Gastrocnemius medialis (tissue), 4 donors: ENCODE measurements around the gene DDX21. TPM values are rescaled to one million over a fixed set of nuclear protein-coding genes. Genes with fewer than 3 reads are reported as not detected.

Experiments used
- ATAC-seq, 2 donors: fragments of 150-250 bp; one replicate each; pipeline ENCODE4 v1.9.1; 2016
- DNase-seq, 2 donors: peaks; one replicate each; pipeline ENCODE4 v3.0.0-alpha.2; 2019
- H3K27ac ChIP-seq, 4 donors: fragments of 200-600 bp; sonication (generic); 1 replicate in 1 of 4; 2 replicates in 3 of 4; pipeline ENCODE4 v1.5.1; 2016 to 2018; ENCODE audit warnings: mild to moderate bottlenecking in 2 of 4, moderate library complexity in 1 of 4
- H3K27me3 ChIP-seq, 3 donors: fragments of 200-600 bp; sonication (generic) in 2 of 3; 1 replicate in 1 of 3; 2 replicates in 2 of 3; pipeline versions ENCODE4 v1.5.1 to v1.6.0; 2016 to 2019; ENCODE audit warnings: mild to moderate bottlenecking in 1 of 3, moderate library complexity in 1 of 3
- H3K36me3 ChIP-seq, 2 donors: fragments of 200-600 bp; sonication (generic) in 1 of 2; one replicate each; pipeline ENCODE4 v1.5.1; 2017 to 2018
- H3K4me1 ChIP-seq, 2 donors: fragments of 200-600 bp; sonication (generic) in 1 of 2; one replicate each; pipeline ENCODE4 v1.5.1; 2016 to 2017; ENCODE audit warnings: mild to moderate bottlenecking in 2 of 2
- H3K4me3 ChIP-seq, 4 donors: fragments of 200-600 bp; sonication (generic) in 3 of 4; 1 replicate in 1 of 4; 2 replicates in 3 of 4; pipeline ENCODE4 v1.5.1; 2016 to 2019; ENCODE audit warnings: mild to moderate bottlenecking in 2 of 4
- H3K9me3 ChIP-seq, 3 donors: fragments of 200-600 bp; sonication (generic) in 2 of 3; 1 replicate in 1 of 3; 2 replicates in 2 of 3; pipeline ENCODE4 v1.5.1; 2016 to 2019
- CTCF ChIP-seq, 5 experiments: fragments of 450-650 bp in 3 of 5; fragments of 200-600 bp in 2 of 5; sonication (generic) in 2 of 5; IDR thresholded peaks in 4 of 5; conservative IDR thresholded peaks in 1 of 5; 1 replicate in 4 of 5; 2 replicates in 1 of 5; pipeline ENCODE4 v1.5.1; 2016 to 2019; ENCODE audit warnings: antibody characterized with exemption in 5 of 5, mild to moderate bottlenecking in 3 of 5, moderate library complexity in 3 of 5
- POLR2A ChIP-seq, 2 donors: fragments of 450-650 bp; IDR thresholded peaks; one replicate each; pipeline ENCODE4 v1.6.1; 2017; ENCODE audit warnings: antibody characterized with exemption in 2 of 2, mild to moderate bottlenecking in 2 of 2, moderate library complexity in 2 of 2
- in situ Hi-C, 4 donors: fragments of 200-750 bp; cut with MboI; loops; one replicate each; pipeline versions ENCODE4 v1.15.0 to v1.8.0; 2017; ENCODE audit warnings: low sequenced_read_pairs in 4 of 4
- intact Hi-C: fragments of 100-400 bp; cut with DNase I; formaldehyde crosslinking; loops from one replicate; pipeline ENCODE4 v1.15.1; 2023; ENCODE audit warnings: low total_unique reads
- total RNA-seq, 4 donors: library from RNA; depleted of rRNA; stranded (reverse); fragments of >200 nt; gene quantifications; one replicate each; pipeline versions ENCODE4 v1.1.0 to v1.2.3, GENCODE V29; 2016

The DDX21 gene
- total RNA-seq, 4 donors from 2014 or later, result 44.4 to 66.8 (median 53.7) TPM

- Histone ChIP-seq H3K27ac (no peak overlapping the region), H3K4me1 (no peaks in the 10 kb centered on the region), H3K9me3 (no peaks in the 10 kb centered on the region), H3K36me3 (peaks cover 0 to 94% of the 10 kb centered on the region in 2 donors), H3K27me3 (no peaks in the 10 kb centered on the region), H3K4me3 (no peak overlapping the region)
- DNase-seq (no peak), ATAC-seq (no peak)
- peak in 1 of 5 experiments; percentile 20 for TF ChIP-seq CTCF (IDR thresholded peaks at IDR 0.05 in 4 of 5, conservative IDR thresholded peaks at IDR 0.05 in 1 of 5)
- no peak for TF ChIP-seq POLR2A (IDR thresholded peaks at IDR 0.05)
- intact Hi-C loops (no loop called here), in situ Hi-C loops (loop anchor here in 2 of 4 donors (10.0 to 25.0 kb wide), 3 partner anchors 204 to 431 kb away; partner anchors contain the start of genes SUPV3L1 (in 1 of the 2) and TACR2 (in 1 of the 2))
Measured at GRCh38 chr10:68981074-68981473, 25.1 kb downstream of the DDX21 start.

GRCh38 chr10:68982389-68982788 lies 26.4 kb downstream of the DDX21 start:
- no peaks in the 10 kb centered on the region for H3K27me3 ChIP-seq
- intact Hi-C loops (no loop called here), in situ Hi-C loops (loop anchor here in 2 of 4 donors (10.0 to 25.0 kb wide), 3 partner anchors 202 to 430 kb away; partner anchors contain the start of genes SUPV3L1 (in 1 of the 2) and TACR2 (in 1 of the 2))
- no peaks in the 10 kb centered on the region for H3K9me3 ChIP-seq
- H3K4me3 ChIP-seq, result no peak overlapping the region
- TF ChIP-seq POLR2A (IDR thresholded peaks at IDR 0.05) (no peak), CTCF (IDR thresholded peaks at IDR 0.05 in 4 of 5, conservative IDR thresholded peaks at IDR 0.05 in 1 of 5) (no peak)
- no peak for DNase-seq
- H3K27ac ChIP-seq, result no peak overlapping the region
- ATAC-seq, result no peak
- H3K36me3 ChIP-seq, result peaks cover 0 to 83% of the 10 kb centered on the region in 2 donors
- no peaks in the 10 kb centered on the region for H3K4me1 ChIP-seq

DNA sequence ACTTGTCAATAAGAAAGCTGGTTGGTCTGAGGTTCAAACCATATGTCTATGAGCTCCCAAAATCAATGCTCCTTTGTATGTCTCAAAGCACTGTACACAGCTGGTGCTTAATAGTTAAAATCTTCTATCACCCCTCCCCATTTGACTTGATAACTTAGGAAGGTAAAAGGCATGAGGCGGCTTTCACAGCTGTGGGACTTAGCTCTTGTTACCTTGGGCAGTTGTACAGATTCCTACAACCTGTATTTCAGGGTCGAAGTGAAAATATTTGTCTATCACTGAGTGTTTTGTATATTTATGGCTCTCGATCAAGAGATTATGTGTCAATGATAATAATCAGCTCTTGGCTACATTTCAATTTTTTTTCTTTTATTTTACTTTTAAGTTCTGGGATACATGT lies 31.6 kb downstream of the DDX21 start:
- H3K27me3 ChIP-seq, result no peaks in the 10 kb centered on the region
- ATAC-seq (no peak), DNase-seq (no peak)
- H3K4me1 ChIP-seq, result peaks cover 25 to 34% of the 10 kb centered on the region in 2 donors
- in situ Hi-C loops, result loop anchor here in 2 of 4 donors (10.0 to 25.0 kb wide), 3 partner anchors 197 to 425 kb away; partner anchors contain the start of genes SUPV3L1 (in 1 of the 2) and TACR2 (in 1 of the 2)
- peaks cover 0 to 31% of the 10 kb centered on the region in 2 donors for H3K36me3 ChIP-seq
- no peaks in the 10 kb centered on the region for H3K9me3 ChIP-seq
- H3K27ac ChIP-seq, result no peak overlapping the region
- TF ChIP-seq CTCF (IDR thresholded peaks at IDR 0.05 in 4 of 5, conservative IDR thresholded peaks at IDR 0.05 in 1 of 5) (no peak), POLR2A (IDR thresholded peaks at IDR 0.05) (no peak)
- H3K4me3 ChIP-seq, result no peak overlapping the region
- intact Hi-C loops, result loop anchor here (1.0 to 2.0 kb wide), 2 partner anchors 31 to 135 kb away; partner anchors contain the start of gene DDX21

- Histone ChIP-seq H3K27ac (peak within 1 kb of the TSS; percentile 78 to 87 (median 84)), H3K36me3 (peaks cover 0 to 20% of the 10 kb centered on the region in 2 donors), H3K9me3 (no peaks in the 10 kb centered on the region), H3K4me1 (peaks cover 35 to 45% of the 10 kb centered on the region in 2 donors), H3K27me3 (no peaks in the 10 kb centered on the region), H3K4me3 (peak within 1 kb of the TSS; percentile 90 to 92 (median 90))
- in situ Hi-C loops, result loop anchor here in 2 of 4 donors (10.0 to 25.0 kb wide), 3 partner anchors 196 to 424 kb away; partner anchors contain the start of genes SUPV3L1 (in 1 of the 2) and TACR2 (in 1 of the 2)
- intact Hi-C loops, result loop anchor here (1.0 to 2.0 kb wide), 3 partner anchors 32 to 134 kb away; partner anchors contain the start of gene DDX21
- TF ChIP-seq CTCF (IDR thresholded peaks at IDR 0.05 in 4 of 5, conservative IDR thresholded peaks at IDR 0.05 in 1 of 5) (peak in 4 of 5 experiments; percentile 17 to 60 (median 44)), POLR2A (IDR thresholded peaks at IDR 0.05) (peak; percentile 57 to 73)
- peak; percentile 98 for ATAC-seq
- DNase-seq, result peak; percentile 88 to 92
Measured at GRCh38 chr10:68988530-68989316, 32.8 kb downstream of the DDX21 start, which contains the start of gene KIFBP. TSS of gene KIFBP (plus strand) at chr10:68988803. CDS start at chr10:68988833, 30 bp downstream.
